Ishikawa (cell line): Measurements from ENCODE around the gene PLCD4.

Experiments
- EGR1 ChIP-seq: IDR thresholded peaks from 2 replicates; pipeline ENCODE4 v1.6.1; 2012
- EP300 ChIP-seq: IDR thresholded peaks from 2 replicates; pipeline ENCODE4 v1.6.1; 2012; ENCODE audit warnings: borderline replicate concordance
- RAD21 ChIP-seq: IDR thresholded peaks from 2 replicates; pipeline ENCODE4 v1.6.1; 2012; ENCODE audit warnings: low read depth
- TAF1 ChIP-seq: IDR thresholded peaks from 2 replicates; pipeline ENCODE4 v1.6.1; 2012; ENCODE audit warnings: low read depth, mild to moderate bottlenecking
- TF ChIP-seq, protein P1 (sequence below): IDR thresholded peaks from 2 replicates; pipeline ENCODE4 v1.6.1; 2012

DNA sequence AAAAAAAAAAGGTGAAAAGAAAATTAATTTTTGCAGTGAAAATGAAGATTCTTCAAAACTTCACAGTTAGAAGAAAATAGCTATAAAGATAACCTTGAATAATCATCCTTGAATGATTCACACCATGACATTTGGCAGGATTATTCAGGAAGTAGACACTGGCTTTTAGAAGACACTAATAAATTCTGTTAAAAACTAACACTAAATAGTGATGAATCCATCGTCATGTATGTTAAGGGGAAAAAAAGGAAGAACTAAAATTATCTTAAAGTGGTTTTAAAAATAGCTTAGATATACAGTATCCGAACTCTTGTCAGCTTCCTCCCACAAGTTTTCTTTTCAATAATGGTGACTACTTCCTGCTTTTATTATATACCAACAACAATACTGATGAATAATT is 49.8 kb upstream of the PLCD4 start:
- TF ChIP-seq TAF1 (no peak), RAD21 (no peak), EGR1 (no peak), EP300 (no peak)
- TF ChIP-seq, protein P1, sequence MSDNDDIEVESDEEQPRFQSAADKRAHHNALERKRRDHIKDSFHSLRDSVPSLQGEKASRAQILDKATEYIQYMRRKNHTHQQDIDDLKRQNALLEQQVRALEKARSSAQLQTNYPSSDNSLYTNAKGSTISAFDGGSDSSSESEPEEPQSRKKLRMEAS, result no peak
